ENCODE data around the gene FGF21.

Gene FGF21

DNA sequence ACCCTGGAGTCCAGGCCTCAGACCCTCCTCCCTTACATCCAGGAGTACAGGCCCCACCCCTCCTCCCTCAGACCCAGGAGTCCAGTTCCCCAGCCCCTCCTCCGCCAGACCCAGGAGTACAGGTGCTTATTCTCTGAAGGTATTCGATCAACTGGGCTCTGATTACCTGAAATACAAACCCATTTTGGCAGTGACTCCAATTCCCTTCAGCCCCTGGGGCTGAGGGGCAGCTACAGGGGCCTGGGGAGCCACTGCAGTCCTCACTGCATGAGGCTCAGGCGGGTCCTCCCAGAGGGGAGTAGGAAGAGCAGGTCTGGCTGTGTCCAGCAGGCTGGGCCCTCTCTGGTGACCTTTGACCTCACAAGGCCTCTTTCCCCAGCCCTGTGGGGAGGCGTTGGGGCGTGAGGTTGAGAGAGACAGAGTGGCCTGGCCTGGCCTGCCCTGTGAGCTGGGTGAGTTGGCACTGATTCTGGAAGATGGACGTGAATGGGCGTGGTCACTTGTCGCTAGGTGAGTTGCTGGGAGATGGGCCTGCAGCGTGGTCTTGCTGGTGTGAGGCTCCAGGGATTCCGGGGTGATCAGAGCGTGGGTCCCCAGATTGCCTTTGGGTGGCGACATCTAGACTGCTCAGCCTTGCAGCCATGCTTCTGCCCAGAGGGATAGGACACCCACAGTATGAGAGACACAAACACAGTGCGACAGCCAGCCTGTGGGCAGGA lies 52.4 kb downstream of the FGF21 start:
- Histone ChIP-seq H2AFZ (ENCODE audit: low read length, unreplicated experiment) (no peak overlapping the region), H3K4me3 (ENCODE audit: low read depth, low read length) (no peak overlapping the region), H3K4me1 (ENCODE audit: control insufficient read depth, insufficient read depth, low read length, unreplicated experiment) (no peaks in the 10 kb centered on the region), H3K27ac (ENCODE audit: low read depth, low read length) (no peak overlapping the region), H3K27me3 (ENCODE audit: insufficient read depth, low read length) (no peaks in the 10 kb centered on the region), H3K36me3 (ENCODE audit: insufficient read depth, low read length) (no peaks in the 10 kb centered on the region), H3K79me2 (ENCODE audit: control insufficient read depth, insufficient read depth, low read length, unreplicated experiment) (no peaks in the 10 kb centered on the region)
